OCI-LY1 (cell line): ENCODE results near the gene SH3PXD2A.

Experiments used
- EZH2 ChIP-seq: fragments of 200-600 bp; sonication (generic), shearing (Covaris generic); IDR thresholded peaks from 2 replicates; pipeline ENCODE4 v1.8.0; 2017; ENCODE audit warnings: borderline replicate concordance, mixed run types, mild to moderate bottlenecking, antibody characterized with exemption, low read length, moderate library complexity, mixed read lengths
- TF ChIP-seq, protein P1 (sequence below): fragments of 200-600 bp; sonication (generic), shearing (Covaris generic); IDR thresholded peaks from 2 replicates; pipeline ENCODE4 v1.5.1; 2017; ENCODE audit warnings: mild to moderate bottlenecking, antibody characterized with exemption, low read length, moderate library complexity, mixed read lengths

DNA sequence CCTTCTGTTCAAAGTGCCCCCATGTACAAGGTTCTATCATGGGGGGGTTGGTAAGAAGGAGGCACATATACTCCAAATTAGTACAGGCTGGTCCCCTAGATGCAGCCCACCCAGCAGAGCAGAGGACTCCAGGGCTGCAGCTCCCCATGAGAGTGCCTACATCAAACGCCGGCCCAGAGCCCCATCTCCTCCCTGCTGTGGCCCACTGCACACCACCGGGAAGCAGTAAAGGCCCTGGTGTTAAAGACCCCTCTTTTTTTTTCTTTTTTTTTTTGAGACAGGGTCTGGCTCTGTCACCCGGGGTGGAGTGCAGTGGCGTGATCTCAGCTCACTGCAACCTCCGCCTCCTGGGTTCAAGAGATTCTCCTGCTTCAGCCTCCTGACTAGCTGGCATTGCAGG lies 47.4 kb downstream of the SH3PXD2A start:
- TF ChIP-seq, protein P1, sequence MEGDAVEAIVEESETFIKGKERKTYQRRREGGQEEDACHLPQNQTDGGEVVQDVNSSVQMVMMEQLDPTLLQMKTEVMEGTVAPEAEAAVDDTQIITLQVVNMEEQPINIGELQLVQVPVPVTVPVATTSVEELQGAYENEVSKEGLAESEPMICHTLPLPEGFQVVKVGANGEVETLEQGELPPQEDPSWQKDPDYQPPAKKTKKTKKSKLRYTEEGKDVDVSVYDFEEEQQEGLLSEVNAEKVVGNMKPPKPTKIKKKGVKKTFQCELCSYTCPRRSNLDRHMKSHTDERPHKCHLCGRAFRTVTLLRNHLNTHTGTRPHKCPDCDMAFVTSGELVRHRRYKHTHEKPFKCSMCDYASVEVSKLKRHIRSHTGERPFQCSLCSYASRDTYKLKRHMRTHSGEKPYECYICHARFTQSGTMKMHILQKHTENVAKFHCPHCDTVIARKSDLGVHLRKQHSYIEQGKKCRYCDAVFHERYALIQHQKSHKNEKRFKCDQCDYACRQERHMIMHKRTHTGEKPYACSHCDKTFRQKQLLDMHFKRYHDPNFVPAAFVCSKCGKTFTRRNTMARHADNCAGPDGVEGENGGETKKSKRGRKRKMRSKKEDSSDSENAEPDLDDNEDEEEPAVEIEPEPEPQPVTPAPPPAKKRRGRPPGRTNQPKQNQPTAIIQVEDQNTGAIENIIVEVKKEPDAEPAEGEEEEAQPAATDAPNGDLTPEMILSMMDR, result no peak
- no peak for TF ChIP-seq EZH2
